Mucosa of stomach (tissue), 1 donor: Measurements from ENCODE around the gene SLC6A17.

ENCODE experiments used
- H3K27me3 ChIP-seq: one replicate; pipeline ENCODE4 v1.7.0; 2013; ENCODE audit warnings: mild to moderate bottlenecking, low read length; ENCODE audit not compliant: control insufficient read depth, insufficient read depth
- H3K36me3 ChIP-seq: one replicate; pipeline ENCODE4 v1.7.0; 2013; ENCODE audit warnings: low read length; ENCODE audit not compliant: control insufficient read depth, insufficient read depth
- H3K4me1 ChIP-seq: one replicate; pipeline ENCODE4 v1.7.0; 2013; ENCODE audit warnings: mild to moderate bottlenecking, low read length; ENCODE audit not compliant: control insufficient read depth, insufficient read depth
- H3K4me3 ChIP-seq: one replicate; pipeline ENCODE4 v1.7.0; 2013; ENCODE audit warnings: low read length
- H3K9ac ChIP-seq: one replicate; pipeline ENCODE4 v1.7.0; 2013; ENCODE audit warnings: mild to moderate bottlenecking, low read length, moderate library complexity
- H3K9me3 ChIP-seq: one replicate; pipeline ENCODE4 v1.7.0; 2013; ENCODE audit warnings: mild to moderate bottlenecking, low read length, moderate library complexity; ENCODE audit not compliant: control insufficient read depth
- donor health status: Pancreatic carcinoma.

Gene SLC6A17

DNA sequence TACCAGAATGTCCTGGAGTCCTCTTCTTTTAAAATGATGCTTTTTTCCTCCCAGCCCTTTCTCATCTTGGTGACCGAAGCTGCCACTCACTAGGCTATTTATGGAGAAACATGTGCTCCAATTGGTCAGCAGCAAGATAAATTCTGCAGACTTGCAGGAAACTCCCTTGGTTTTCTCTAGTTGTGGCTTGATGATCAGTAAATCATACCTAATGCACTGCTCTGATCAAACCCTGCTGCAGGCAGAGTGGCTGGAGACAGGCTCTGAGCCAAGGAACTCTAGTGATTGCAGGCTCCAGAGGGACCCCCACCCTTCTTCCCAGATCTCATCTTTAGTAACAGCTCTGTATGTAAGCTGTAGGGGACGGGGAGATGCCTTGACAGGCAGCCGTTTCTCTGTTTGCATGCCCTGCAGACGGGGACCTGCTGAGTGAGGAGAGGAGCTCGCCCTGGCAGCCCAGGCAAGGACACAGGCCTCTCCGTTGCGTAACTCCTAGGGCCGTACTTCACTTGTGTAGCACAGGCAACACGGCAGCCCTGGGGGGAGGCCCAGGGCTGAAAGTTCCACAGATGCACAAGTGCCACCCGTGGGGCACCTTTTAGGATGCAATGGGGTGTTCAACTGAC lies 14.5 kb downstream of the SLC6A17 start:
- H3K4me1 ChIP-seq = no peaks in the 10 kb centered on the region
- H3K9me3 ChIP-seq = no peaks in the 10 kb centered on the region
- H3K4me3 ChIP-seq = no peak overlapping the region
- H3K9ac ChIP-seq = no peak overlapping the region
- H3K36me3 ChIP-seq = no peaks in the 10 kb centered on the region
- H3K27me3 ChIP-seq = peaks cover 2% of the 10 kb centered on the region

DNA sequence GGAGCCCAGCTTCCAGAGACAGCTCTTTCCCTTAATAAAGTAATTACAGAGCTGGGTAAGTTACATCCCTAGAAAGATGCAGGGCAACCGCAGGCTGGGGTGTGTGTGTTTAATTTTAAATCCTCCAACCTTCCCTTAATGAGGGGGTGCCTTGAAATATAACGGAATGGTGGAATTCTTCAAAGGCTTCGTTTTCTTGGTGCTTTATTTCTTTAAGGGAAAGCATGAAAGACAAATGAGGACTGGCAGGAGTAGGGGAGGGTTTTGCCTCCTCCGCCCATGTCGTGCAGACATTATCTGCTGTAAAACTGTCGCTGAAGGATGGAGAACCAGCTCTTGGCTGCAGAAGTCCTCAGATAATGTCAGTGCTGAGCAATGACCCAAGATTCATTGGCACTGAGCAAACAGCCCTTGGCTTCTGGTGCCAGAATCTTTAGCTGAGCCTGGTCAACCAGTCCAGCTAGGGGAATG lies 15.5 kb downstream of the SLC6A17 start:
- H3K36me3 ChIP-seq = no peaks in the 10 kb centered on the region
- no peaks in the 10 kb centered on the region for H3K9me3 ChIP-seq
- peaks cover 2% of the 10 kb centered on the region for H3K27me3 ChIP-seq
- H3K4me3 ChIP-seq = no peak overlapping the region
- H3K4me1 ChIP-seq = no peaks in the 10 kb centered on the region
- no peak overlapping the region for H3K9ac ChIP-seq

DNA sequence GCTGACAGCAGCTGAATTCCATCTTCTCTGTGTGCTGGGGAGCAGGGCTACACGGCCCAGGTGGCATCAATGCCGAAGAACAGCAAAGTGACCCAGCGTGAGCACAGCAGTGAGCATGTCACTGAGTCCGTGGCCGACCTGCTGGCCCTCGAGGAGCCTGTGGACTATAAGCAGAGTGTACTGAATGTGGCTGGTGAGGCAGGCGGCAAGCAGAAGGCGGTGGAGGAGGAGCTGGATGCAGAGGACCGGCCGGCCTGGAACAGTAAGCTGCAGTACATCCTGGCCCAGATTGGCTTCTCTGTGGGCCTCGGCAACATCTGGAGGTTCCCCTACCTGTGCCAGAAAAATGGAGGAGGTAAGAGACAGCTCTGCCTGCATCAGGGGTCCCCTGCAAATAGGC lies 16.6 kb downstream of the SLC6A17 start:
- no peak overlapping the region for H3K9ac ChIP-seq
- H3K9me3 ChIP-seq = no peaks in the 10 kb centered on the region
- H3K36me3 ChIP-seq = no peaks in the 10 kb centered on the region
- H3K27me3 ChIP-seq = peaks cover 2% of the 10 kb centered on the region
- H3K4me3 ChIP-seq = no peak overlapping the region
- no peaks in the 10 kb centered on the region for H3K4me1 ChIP-seq

DNA sequence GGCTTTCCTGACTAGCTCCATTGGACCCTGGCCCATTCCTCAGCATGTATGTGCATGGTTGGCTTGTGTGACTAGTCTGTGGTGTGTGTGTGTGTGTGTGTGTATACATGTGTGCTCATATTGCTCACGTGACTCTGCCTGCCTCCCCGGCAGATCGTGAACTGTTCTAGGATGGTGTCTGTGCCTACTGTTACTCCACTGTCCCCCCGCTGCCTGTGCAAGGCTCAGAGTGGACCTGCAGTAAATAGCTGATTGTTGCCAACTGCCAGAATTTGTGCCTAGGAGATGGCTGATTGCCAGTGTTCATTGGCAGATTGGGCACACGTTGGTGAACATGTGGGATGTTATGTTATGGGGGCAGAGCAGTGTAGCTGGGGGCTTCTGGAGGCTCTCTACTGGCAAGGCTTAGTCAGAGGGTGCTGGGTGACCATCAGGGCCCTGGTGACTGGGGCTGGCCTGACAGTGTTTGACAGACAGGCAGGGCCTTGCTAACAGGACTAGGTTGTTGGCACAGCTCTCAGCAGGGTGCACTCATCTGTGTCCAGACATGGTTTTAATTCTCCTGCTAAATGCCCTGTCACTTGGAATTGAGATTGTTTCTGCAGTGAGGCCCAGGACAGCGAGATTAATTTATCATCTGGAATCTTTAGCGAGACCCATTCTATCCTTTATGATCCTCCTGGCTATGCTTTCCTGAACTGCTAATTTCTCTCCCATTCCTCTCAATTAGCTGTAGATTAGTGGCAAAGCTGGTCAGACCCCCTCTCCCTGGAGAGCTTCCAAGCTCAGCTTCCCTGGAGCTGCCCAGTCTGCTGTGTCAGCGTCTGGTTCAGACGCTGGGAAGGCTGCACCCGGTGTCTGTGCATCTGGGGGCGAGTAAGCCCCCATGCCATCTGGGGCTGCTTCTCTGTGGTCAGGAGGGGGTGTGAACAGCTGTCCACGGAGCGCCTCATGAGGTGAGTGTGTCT lies 20.8 kb downstream of the SLC6A17 start:
- Histone ChIP-seq H3K4me1 (no peaks in the 10 kb centered on the region), H3K9ac (no peak overlapping the region), H3K4me3 (no peak overlapping the region), H3K27me3 (no peaks in the 10 kb centered on the region), H3K36me3 (no peaks in the 10 kb centered on the region), H3K9me3 (no peaks in the 10 kb centered on the region)

DNA sequence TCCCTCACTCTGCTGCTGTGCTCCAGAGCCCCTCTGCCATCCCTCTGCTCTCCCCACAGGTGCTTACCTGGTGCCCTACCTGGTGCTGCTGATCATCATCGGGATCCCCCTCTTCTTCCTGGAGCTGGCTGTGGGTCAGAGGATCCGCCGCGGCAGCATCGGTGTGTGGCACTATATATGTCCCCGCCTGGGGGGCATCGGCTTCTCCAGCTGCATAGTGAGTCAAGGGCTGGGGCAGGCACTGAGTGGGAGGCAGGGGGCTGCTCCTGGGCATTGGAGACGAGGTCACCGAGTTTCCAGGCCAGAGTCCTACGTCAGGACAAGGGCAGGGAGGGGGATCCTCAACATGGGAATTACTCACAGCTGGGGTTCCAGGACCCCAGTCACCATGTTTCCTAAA lies 21.7 kb downstream of the SLC6A17 start:
- H3K9ac ChIP-seq = no peak overlapping the region
- H3K4me1 ChIP-seq = no peaks in the 10 kb centered on the region
- H3K9me3 ChIP-seq = no peaks in the 10 kb centered on the region
- H3K4me3 ChIP-seq = no peak overlapping the region
- H3K36me3 ChIP-seq = no peaks in the 10 kb centered on the region
- no peaks in the 10 kb centered on the region for H3K27me3 ChIP-seq

DNA sequence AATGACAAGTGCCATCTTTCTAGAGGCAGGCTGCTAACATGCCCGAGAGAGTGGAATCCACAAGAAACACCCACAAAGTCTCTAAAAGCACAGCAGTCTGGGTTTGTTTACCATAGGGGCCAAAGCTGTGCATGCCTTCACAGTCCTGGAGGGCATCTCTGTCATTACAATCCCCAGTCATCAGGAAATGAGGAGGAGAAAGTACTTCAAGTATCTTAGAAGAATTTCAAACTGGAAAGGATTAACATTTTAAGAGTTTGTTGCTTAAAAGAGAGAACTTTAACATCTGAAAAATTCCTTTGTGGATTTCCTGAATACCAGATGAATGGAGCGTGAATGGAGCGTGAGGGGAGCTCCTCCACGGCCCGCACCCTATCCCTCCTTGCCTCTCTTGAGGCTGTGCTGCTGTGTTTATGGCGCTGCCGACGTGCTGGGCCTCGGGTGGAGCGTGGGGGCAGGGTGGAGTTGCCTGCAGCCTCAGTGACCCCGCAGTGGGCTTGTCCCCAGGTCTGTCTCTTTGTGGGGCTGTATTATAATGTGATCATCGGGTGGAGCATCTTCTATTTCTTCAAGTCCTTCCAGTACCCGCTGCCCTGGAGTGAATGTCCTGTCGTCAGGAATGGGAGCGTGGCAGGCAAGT lies 23.3 kb downstream of the SLC6A17 start:
- Histone ChIP-seq H3K4me3 (no peak overlapping the region), H3K9ac (no peak overlapping the region), H3K27me3 (no peaks in the 10 kb centered on the region), H3K9me3 (no peaks in the 10 kb centered on the region), H3K4me1 (no peaks in the 10 kb centered on the region), H3K36me3 (no peaks in the 10 kb centered on the region)

DNA sequence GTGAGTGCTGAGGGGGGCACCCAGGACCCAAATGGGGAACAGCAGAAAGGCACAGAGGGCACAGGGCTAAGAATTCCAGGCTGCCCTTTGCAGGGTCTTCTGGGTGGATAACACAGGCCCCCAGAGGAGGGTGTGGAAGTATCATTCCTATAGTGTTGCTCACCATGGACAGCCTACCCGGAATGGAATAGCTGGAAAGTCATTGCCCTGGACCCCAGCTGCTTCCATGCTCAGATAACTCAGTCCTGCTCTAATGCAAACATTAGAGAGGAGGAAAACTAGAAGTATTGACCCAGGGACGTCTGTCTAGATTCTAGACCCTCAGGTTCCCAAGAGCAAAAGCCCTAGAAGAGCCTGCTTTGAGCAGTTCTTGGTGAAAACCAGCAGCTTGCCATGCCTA lies 24.7 kb downstream of the SLC6A17 start:
- no peaks in the 10 kb centered on the region for H3K4me1 ChIP-seq
- no peaks in the 10 kb centered on the region for H3K9me3 ChIP-seq
- no peaks in the 10 kb centered on the region for H3K27me3 ChIP-seq
- H3K36me3 ChIP-seq = no peaks in the 10 kb centered on the region
- H3K9ac ChIP-seq = no peak overlapping the region
- H3K4me3 ChIP-seq = no peak overlapping the region

DNA sequence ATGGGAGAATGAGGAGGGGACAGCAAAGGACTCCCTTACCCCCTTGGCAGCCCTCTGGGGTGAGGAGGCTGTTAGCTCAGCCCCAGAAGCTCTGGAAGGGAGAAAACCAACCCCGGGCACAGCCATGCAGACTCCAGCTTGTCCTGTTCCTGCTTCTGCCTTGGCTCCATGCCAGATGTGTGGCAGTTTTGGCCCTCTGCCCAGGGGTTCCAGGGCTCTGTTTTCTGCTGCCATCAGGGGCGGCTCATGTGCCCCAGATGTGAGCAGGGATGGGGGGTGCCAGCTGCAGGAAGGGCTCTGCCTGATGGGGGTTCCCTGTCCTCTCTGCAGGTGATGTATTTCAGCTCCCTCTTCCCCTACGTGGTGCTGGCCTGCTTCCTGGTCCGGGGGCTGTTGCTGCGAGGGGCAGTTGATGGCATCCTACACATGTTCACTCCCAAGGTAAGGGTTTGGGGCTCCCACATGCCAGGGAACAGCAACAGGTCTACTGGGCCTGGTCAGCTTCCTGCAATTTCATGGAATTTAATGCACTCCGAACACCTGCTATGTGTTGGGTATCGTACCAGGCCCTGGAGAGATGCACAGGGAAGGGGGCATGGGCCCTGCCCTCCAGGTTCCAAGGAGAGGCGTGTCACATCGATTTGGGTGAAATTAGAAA lies 26.1 kb downstream of the SLC6A17 start:
- no peak overlapping the region for H3K9ac ChIP-seq
- H3K4me1 ChIP-seq = no peaks in the 10 kb centered on the region
- no peaks in the 10 kb centered on the region for H3K9me3 ChIP-seq
- no peak overlapping the region for H3K4me3 ChIP-seq
- H3K27me3 ChIP-seq = no peaks in the 10 kb centered on the region
- no peaks in the 10 kb centered on the region for H3K36me3 ChIP-seq

DNA sequence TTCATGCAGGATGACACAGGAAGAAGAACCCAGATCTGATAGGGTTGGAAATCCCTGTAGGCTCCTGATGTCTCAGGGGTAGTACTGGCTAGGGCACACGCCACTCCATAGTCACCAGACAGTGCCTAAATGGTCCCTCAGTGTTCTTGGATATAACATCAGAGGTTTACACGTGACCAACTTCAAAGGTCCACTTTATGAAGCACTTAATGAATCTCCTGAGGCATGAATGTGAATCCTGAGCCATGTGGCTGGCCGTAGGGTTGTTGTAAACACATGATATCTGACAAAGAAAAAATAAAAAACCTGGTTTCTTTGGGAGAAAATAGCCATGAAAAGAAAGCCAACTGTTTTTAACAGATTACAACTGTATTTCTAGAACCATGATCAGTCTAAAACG lies 27.5 kb downstream of the SLC6A17 start:
- Histone ChIP-seq H3K27me3 (no peaks in the 10 kb centered on the region), H3K4me3 (no peak overlapping the region), H3K9ac (no peak overlapping the region), H3K9me3 (no peaks in the 10 kb centered on the region), H3K36me3 (no peaks in the 10 kb centered on the region), H3K4me1 (no peaks in the 10 kb centered on the region)

DNA sequence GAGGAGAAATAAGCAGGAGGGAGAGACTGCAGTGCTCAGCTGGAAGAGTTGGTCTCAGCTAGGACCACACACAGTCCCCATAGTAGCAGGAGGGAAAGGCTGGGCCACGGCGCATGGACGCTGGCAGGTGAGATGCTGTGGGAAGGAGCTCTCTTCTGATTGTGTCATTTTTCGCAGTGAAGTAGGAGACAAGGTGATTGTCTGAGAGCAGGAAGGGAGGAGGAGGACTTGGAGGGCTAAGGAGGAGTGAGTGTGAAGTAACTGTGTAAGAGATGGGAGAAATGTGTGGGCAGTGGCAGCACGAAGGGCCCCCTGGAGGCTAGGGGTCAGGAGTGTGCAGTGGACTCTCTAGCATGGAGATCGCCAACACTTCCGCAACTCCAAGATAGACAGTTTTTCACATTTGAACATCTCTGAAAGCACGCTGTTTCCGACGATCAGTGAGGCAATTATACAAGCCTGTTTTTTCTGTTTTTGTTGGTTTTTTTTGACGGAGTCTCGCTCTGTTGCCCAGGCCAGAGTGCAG lies 33.4 kb downstream of the SLC6A17 start:
- Histone ChIP-seq H3K27me3 (peaks cover 9% of the 10 kb centered on the region), H3K4me1 (no peaks in the 10 kb centered on the region), H3K4me3 (no peak overlapping the region), H3K36me3 (no peaks in the 10 kb centered on the region), H3K9ac (no peak overlapping the region), H3K9me3 (no peaks in the 10 kb centered on the region)

DNA sequence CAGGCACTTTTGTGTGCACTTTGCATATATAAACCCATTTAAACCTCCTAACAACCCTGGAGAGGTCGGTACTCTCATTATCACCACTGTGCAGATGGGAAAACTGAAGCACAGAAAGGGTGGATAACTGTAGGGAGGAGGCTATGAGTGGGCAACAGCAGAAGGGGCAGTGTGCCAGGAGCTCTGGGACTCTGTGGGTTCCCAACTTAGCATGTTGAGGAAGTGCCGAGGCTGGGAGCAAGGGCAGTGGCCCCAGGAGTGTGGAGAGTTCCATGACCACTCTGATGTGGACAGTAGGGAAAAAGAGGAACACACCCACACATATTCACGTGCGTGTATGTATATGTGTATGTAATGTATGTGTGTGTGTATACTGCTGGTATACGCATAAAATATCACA lies 34.2 kb downstream of the SLC6A17 start:
- no peak overlapping the region for H3K4me3 ChIP-seq
- H3K9me3 ChIP-seq = no peaks in the 10 kb centered on the region
- H3K4me1 ChIP-seq = no peaks in the 10 kb centered on the region
- H3K9ac ChIP-seq = no peak overlapping the region
- peaks cover 10% of the 10 kb centered on the region for H3K27me3 ChIP-seq
- no peaks in the 10 kb centered on the region for H3K36me3 ChIP-seq
